H9 (cell line): ENCODE measurements around the gene KRT85. TPM values are rescaled to one million over a fixed set of nuclear protein-coding genes. Genes with fewer than 3 reads are reported as not detected.

ENCODE experiments used
- DNase-seq: peaks from one replicate; pipeline ENCODE4 v3.0.0-alpha.2; 2017
- H2AFZ ChIP-seq: one replicate; pipeline ENCODE4 v1.6.1; 2013; ENCODE audit warnings: mild to moderate bottlenecking, low read length, control low read depth, moderate library complexity
- H2AK5ac ChIP-seq: 2 replicates; pipeline ENCODE4 v1.6.1; 2013; ENCODE audit warnings: low read length, control low read depth, mixed read lengths; ENCODE audit not compliant: insufficient read length
- H2BK120ac ChIP-seq: one replicate; pipeline ENCODE4 v1.6.1; 2013; ENCODE audit warnings: low read depth, mild to moderate bottlenecking, low read length, control low read depth, inconsistent platforms; ENCODE audit not compliant: poor library complexity, severe bottlenecking
- H2BK12ac ChIP-seq: 2 replicates; pipeline ENCODE4 v1.6.1; 2013; ENCODE audit warnings: low read length, control low read depth, mixed read lengths, low read depth; ENCODE audit not compliant: insufficient read length
- H2BK15ac ChIP-seq: 2 replicates; pipeline ENCODE4 v1.6.1; 2013; ENCODE audit warnings: low read depth, low read length, control low read depth
- H2BK20ac ChIP-seq: one replicate; pipeline ENCODE4 v1.6.1; 2013; ENCODE audit warnings: low read depth, mild to moderate bottlenecking, low read length, control low read depth, inconsistent platforms; ENCODE audit not compliant: poor library complexity, severe bottlenecking
- H2BK5ac ChIP-seq: 2 replicates; pipeline ENCODE4 v1.6.1; 2013; ENCODE audit warnings: low read length, control low read depth, mixed read lengths; ENCODE audit not compliant: insufficient read length
- H3K14ac ChIP-seq: 2 replicates; pipeline ENCODE4 v1.6.1; 2013; ENCODE audit warnings: low read length, control low read depth; ENCODE audit not compliant: insufficient read depth
- H3K18ac ChIP-seq: 2 replicates; pipeline ENCODE4 v1.6.1; 2013; ENCODE audit warnings: low read depth, mild to moderate bottlenecking, mixed read lengths, low read length, control low read depth; ENCODE audit not compliant: insufficient read length
- H3K23ac ChIP-seq: 2 replicates; pipeline ENCODE4 v1.6.1; 2013; ENCODE audit warnings: low read length, control low read depth, mixed read lengths, low read depth; ENCODE audit not compliant: insufficient read length
- H3K23me2 ChIP-seq: 2 replicates; pipeline ENCODE4 v1.6.1; 2013; ENCODE audit warnings: low read depth, mild to moderate bottlenecking, mixed read lengths, low read length, control low read depth; ENCODE audit not compliant: insufficient read length, poor library complexity, severe bottlenecking
- H3K27ac ChIP-seq: 2 replicates; pipeline ENCODE4 v1.5.1; 2013; ENCODE audit warnings: low read length, control low read depth, mixed read lengths, low read depth; ENCODE audit not compliant: insufficient read length
- H3K27me3 ChIP-seq: 2 replicates; pipeline ENCODE4 v1.6.1; 2013; ENCODE audit warnings: low read length, control low read depth, inconsistent platforms; ENCODE audit not compliant: insufficient read depth
- H3K4ac ChIP-seq: 2 replicates; pipeline ENCODE4 v1.6.1; 2013; ENCODE audit warnings: low read depth, mild to moderate bottlenecking, control low read depth, inconsistent platforms, low read length, moderate library complexity
- H3K4me1 ChIP-seq: 2 replicates; pipeline ENCODE4 v1.6.1; 2013; ENCODE audit warnings: low read length, control low read depth, inconsistent platforms; ENCODE audit not compliant: insufficient read depth
- H3K4me2 ChIP-seq: 2 replicates; pipeline ENCODE4 v1.6.1; 2013; ENCODE audit warnings: low read length, control low read depth, mixed read lengths; ENCODE audit not compliant: insufficient read length, insufficient read depth
- H3K56ac ChIP-seq: 2 replicates; pipeline ENCODE4 v1.6.1; 2013; ENCODE audit warnings: low read depth, mild to moderate bottlenecking, mixed read lengths, low read length, control low read depth; ENCODE audit not compliant: insufficient read length
- H3K79me1 ChIP-seq: 2 replicates; pipeline ENCODE4 v1.6.1; 2013; ENCODE audit warnings: low read depth, mild to moderate bottlenecking, moderate library complexity, low read length, control low read depth, inconsistent platforms; ENCODE audit not compliant: insufficient read depth, poor library complexity, severe bottlenecking
- H3K79me2 ChIP-seq: 2 replicates; pipeline ENCODE4 v1.6.1; 2013; ENCODE audit warnings: low read length, control low read depth, inconsistent platforms; ENCODE audit not compliant: insufficient read depth
- H3K9ac ChIP-seq: 2 replicates; pipeline ENCODE4 v1.6.1; 2013; ENCODE audit warnings: low read length, control low read depth, mixed read lengths; ENCODE audit not compliant: insufficient read length; ENCODE audit errors: extremely low read depth
- H3K9me3 ChIP-seq: one replicate; pipeline ENCODE4 v1.6.1; 2013; ENCODE audit warnings: low read depth, low read length, inconsistent platforms; ENCODE audit not compliant: control insufficient read depth
- H3T11ph ChIP-seq: one replicate; pipeline ENCODE4 v1.6.1; 2013; ENCODE audit warnings: mild to moderate bottlenecking, low read length, control low read depth, inconsistent platforms
- H4K20me1 ChIP-seq: one replicate; pipeline ENCODE4 v1.6.1; 2013; ENCODE audit not compliant: control insufficient read depth, insufficient read length, insufficient read depth
- H4K5ac ChIP-seq: 2 replicates; pipeline ENCODE4 v1.6.1; 2013; ENCODE audit warnings: low read depth, mild to moderate bottlenecking, mixed read lengths, low read length, control low read depth; ENCODE audit not compliant: insufficient read length
- H4K8ac ChIP-seq: replicated peaks from 2 replicates; pipeline ENCODE4 v1.6.1; 2013; ENCODE audit warnings: low read length, control low read depth, mixed read lengths, low read depth; ENCODE audit not compliant: insufficient read length
- H4K91ac ChIP-seq: 2 replicates; pipeline ENCODE4 v1.6.1; 2013; ENCODE audit warnings: low read depth, mild to moderate bottlenecking, moderate library complexity, mixed read lengths, low read length, control low read depth; ENCODE audit not compliant: insufficient read length
- H3K27ac Mint-ChIP-seq, 3 experiments: 2 replicates in 2 of 3; 3 replicates in 1 of 3; pipeline ENCODE4 v1.8.0; 2020 to 2021; ENCODE audit warnings: mixed read lengths in 3 of 3, mild to moderate bottlenecking in 1 of 3, moderate library complexity in 1 of 3
- H3K27me3 Mint-ChIP-seq: 2 replicates; pipeline ENCODE4 v1.8.0; 2021; ENCODE audit warnings: low read depth, mild to moderate bottlenecking, moderate library complexity, mixed read lengths
- H3K36me3 Mint-ChIP-seq, 3 experiments: 2 replicates in 2 of 3; 3 replicates in 1 of 3; pipeline ENCODE4 v1.8.0; 2020 to 2021; ENCODE audit warnings: low read depth in 3 of 3, mixed read lengths in 3 of 3; ENCODE audit not compliant: insufficient read depth in 1 of 3
- H3K4me1 Mint-ChIP-seq, 2 experiments: 2 replicates each; pipeline ENCODE4 v1.8.0; 2020; ENCODE audit warnings: mixed read lengths in 2 of 2
- H3K4me3 Mint-ChIP-seq, 2 experiments: 2 replicates in 1 of 2; 3 replicates in 1 of 2; pipeline ENCODE4 v1.8.0; 2020 to 2021; ENCODE audit warnings: mild to moderate bottlenecking in 2 of 2, mixed read lengths in 2 of 2, moderate library complexity in 1 of 2
- H3K9me3 Mint-ChIP-seq, 2 experiments: 2 replicates in 1 of 2; 3 replicates in 1 of 2; pipeline ENCODE4 v1.8.0; 2020; ENCODE audit warnings: mild to moderate bottlenecking in 2 of 2, mixed read lengths in 2 of 2, moderate library complexity in 1 of 2
- WGBS: extraction: QIAGEN DNeasy Blood & Tissue Kit; methylation state at CpG from one replicate; pipeline ENCODE4 v1.1.7; 2013; ENCODE audit warnings: missing lambda C conversion rate, low lambda C conversion rate, mixed read lengths; ENCODE audit not compliant: insufficient read length; ENCODE audit errors: extremely low coverage; 5-methylcytosine and 5-hydroxymethylcytosine counted together
- total RNA-seq: library from RNA; stranded (reverse); gene quantifications from 2 replicates; pipeline ENCODE4 v1.2.1, GENCODE V29; 2021
- TF ChIP-seq, protein P1 (sequence below): fragments of 200-600 bp; sonication (generic); conservative IDR thresholded peaks from 3 replicates; pipeline ENCODE4 v1.8.0; 2021; ENCODE audit warnings: antibody characterized with exemption, mild to moderate bottlenecking

Gene KRT85
- total RNA-seq, 1 experiment from 2014 or later, result not detected

GRCh38 chr12:52310622-52311284 is 56.5 kb downstream of the KRT85 start:
- H3K9ac ChIP-seq, result no peak overlapping the region
- no peak overlapping the region for H3K56ac ChIP-seq
- H3K4ac ChIP-seq, result no peak overlapping the region
- H4K8ac ChIP-seq, result no peak overlapping the region
- no peaks in the 10 kb centered on the region for H3K36me3 Mint-ChIP-seq
- H3K9me3 ChIP-seq, result no peaks in the 10 kb centered on the region
- no peak overlapping the region for H3K18ac ChIP-seq
- H3K27me3 ChIP-seq, result peaks cover 13% of the 10 kb centered on the region; the same call in 1 of the 2 replicates
- H2BK20ac ChIP-seq, result no peak overlapping the region
- no peak for DNase-seq
- H2BK120ac ChIP-seq, result no peak overlapping the region
- no peak overlapping the region for H3K27ac ChIP-seq
- H3K23me2 ChIP-seq, result peaks cover 9% of the 10 kb centered on the region
- TF ChIP-seq, protein P1, sequence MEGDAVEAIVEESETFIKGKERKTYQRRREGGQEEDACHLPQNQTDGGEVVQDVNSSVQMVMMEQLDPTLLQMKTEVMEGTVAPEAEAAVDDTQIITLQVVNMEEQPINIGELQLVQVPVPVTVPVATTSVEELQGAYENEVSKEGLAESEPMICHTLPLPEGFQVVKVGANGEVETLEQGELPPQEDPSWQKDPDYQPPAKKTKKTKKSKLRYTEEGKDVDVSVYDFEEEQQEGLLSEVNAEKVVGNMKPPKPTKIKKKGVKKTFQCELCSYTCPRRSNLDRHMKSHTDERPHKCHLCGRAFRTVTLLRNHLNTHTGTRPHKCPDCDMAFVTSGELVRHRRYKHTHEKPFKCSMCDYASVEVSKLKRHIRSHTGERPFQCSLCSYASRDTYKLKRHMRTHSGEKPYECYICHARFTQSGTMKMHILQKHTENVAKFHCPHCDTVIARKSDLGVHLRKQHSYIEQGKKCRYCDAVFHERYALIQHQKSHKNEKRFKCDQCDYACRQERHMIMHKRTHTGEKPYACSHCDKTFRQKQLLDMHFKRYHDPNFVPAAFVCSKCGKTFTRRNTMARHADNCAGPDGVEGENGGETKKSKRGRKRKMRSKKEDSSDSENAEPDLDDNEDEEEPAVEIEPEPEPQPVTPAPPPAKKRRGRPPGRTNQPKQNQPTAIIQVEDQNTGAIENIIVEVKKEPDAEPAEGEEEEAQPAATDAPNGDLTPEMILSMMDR, result no peak
- no peak overlapping the region for H3T11ph ChIP-seq
- H4K91ac ChIP-seq, result no peak overlapping the region
- H2AFZ ChIP-seq, result no peak overlapping the region
- peaks cover 5 to 6% of the 10 kb centered on the region in 2 experiments for H3K4me1 Mint-ChIP-seq
- H3K4me1 ChIP-seq, result no peaks in the 10 kb centered on the region
- H3K9me3 Mint-ChIP-seq, result no peaks in the 10 kb centered on the region
- no peak overlapping the region for H3K4me2 ChIP-seq
- no peak overlapping the region for H2BK15ac ChIP-seq
- H2BK5ac ChIP-seq, result no peak overlapping the region
- H3K27me3 Mint-ChIP-seq, result peaks cover 79% of the 10 kb centered on the region
- no peaks in the 10 kb centered on the region for H3K79me1 ChIP-seq
- no peak overlapping the region for H2BK12ac ChIP-seq
- H3K14ac ChIP-seq, result no peak overlapping the region
- no peak overlapping the region for H3K23ac ChIP-seq
- no peaks in the 10 kb centered on the region for H3K79me2 ChIP-seq
- no peak overlapping the region for H3K27ac Mint-ChIP-seq
- no peaks in the 10 kb centered on the region for H4K20me1 ChIP-seq
- WGBS, result no CpG with 5 or more reads among the region's 5 CpGs
- no peak overlapping the region for H2AK5ac ChIP-seq
- H3K4me3 Mint-ChIP-seq, result no peak overlapping the region
- no peak overlapping the region for H4K5ac ChIP-seq

Other genes starting within 250 kb of the KRT85 start
- gene KRT80, start 175.5 kb downstream of the KRT85 start, total RNA-seq, result 0.07 TPM in 1 of 2 replicates, not detected in the other
- gene KRT7, start 134.2 kb downstream of the KRT85 start, total RNA-seq, result 8.9 and 10.0 TPM in 2 replicates
- gene KRT86, start 92.8 kb downstream of the KRT85 start, total RNA-seq, result not detected in 2 replicates
- not detected in 2 replicates for gene KRT81, start 75.9 kb downstream of the KRT85 start, total RNA-seq
- not detected in 2 replicates for gene KRT83, start 46.1 kb downstream of the KRT85 start, total RNA-seq
- gene KRT84, start 18.2 kb upstream of the KRT85 start, total RNA-seq, result not detected in 2 replicates
- not detected in 2 replicates for gene KRT82, start 38.9 kb upstream of the KRT85 start, total RNA-seq
- gene KRT75, start 66.9 kb upstream of the KRT85 start, total RNA-seq, result not detected in 2 replicates
- gene KRT6B, start 84.7 kb upstream of the KRT85 start, total RNA-seq, result not detected in 2 replicates
- gene KRT6C, start 106.3 kb upstream of the KRT85 start, total RNA-seq, result not detected in 2 replicates
- gene KRT6A, start 125.8 kb upstream of the KRT85 start, total RNA-seq, result not detected in 2 replicates
- gene KRT5, start 152.9 kb upstream of the KRT85 start, total RNA-seq, result not detected in 2 replicates
- not detected in 2 replicates for gene KRT71, start 185.7 kb upstream of the KRT85 start, total RNA-seq
- not detected in 2 replicates for gene KRT74, start 206.4 kb upstream of the KRT85 start, total RNA-seq
- not detected in 2 replicates for gene KRT72, start 234.0 kb upstream of the KRT85 start, total RNA-seq